Suprapubic skin (tissue), 3 donors: ENCODE results near the gene TANGO2.

ENCODE experiments used
- CTCF ChIP-seq, 2 donors: fragments of 200-600 bp in 1 of 2; fragments of 450-650 bp in 1 of 2; sonication (generic) in 1 of 2; IDR thresholded peaks; one replicate each; pipeline ENCODE4 v1.5.1; 2016 to 2019; ENCODE audit warnings: antibody characterized with exemption in 2 of 2, mild to moderate bottlenecking in 1 of 2, moderate library complexity in 1 of 2
- POLR2A ChIP-seq, 2 donors: fragments of 450-650 bp; IDR thresholded peaks; one replicate each; pipeline ENCODE4 v1.6.1; 2017; ENCODE audit warnings: antibody characterized with exemption in 2 of 2, mild to moderate bottlenecking in 2 of 2, moderate library complexity in 2 of 2

- TF ChIP-seq CTCF (IDR thresholded peaks at IDR 0.05) (no peak), POLR2A (IDR thresholded peaks at IDR 0.05) (no peak)
Measured at GRCh38 chr22:20055654-20056053, 34.7 kb downstream of the TANGO2 start.
